Middle frontal gyrus (tissue), 1 donor: Measurements from ENCODE around the gene TPRN.

Experiments used
- DNase-seq: peaks from one replicate; pipeline ENCODE4 v3.0.0-alpha.2; 2015; ENCODE audit warnings: low spot score; ENCODE audit errors: extremely low spot score

Gene TPRN

DNA sequence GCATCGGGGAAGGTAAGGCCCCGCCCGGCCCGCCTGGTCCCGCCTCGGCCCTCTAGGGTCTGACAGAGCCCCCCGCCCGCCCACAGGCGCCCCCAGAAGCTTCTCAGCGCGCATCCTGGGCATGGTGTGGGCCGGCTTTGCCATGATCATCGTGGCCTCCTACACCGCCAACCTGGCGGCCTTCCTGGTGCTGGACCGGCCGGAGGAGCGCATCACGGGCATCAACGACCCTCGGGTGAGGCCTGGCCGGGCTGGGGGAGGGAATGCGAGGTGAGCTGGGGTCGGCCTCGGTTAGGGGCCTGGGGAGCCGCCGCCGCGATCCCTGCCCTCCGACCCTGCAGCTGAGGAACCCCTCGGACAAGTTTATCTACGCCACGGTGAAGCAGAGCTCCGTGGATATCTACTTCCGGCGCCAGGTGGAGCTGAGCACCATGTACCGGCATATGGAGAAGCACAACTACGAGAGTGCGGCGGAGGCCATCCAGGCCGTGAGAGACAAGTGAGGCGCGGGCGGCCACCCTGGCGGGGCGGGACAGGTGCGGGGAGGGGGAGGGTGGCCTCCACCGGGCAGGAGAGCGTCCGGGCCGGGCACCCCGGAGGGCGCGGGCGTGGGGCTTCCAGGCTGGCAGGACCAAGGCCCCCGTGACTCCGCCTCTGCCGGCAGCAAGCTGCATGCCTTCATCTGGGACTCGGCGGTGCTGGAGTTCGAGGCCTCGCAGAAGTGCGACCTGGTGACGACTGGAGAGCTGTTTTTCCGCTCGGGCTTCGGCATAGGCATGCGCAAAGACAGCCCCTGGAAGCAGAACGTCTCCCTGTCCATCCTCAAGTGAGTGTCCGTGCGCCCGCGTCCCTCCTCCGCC, 37.8 kb downstream of the TPRN start:
- DNase-seq, result no peak

DNA sequence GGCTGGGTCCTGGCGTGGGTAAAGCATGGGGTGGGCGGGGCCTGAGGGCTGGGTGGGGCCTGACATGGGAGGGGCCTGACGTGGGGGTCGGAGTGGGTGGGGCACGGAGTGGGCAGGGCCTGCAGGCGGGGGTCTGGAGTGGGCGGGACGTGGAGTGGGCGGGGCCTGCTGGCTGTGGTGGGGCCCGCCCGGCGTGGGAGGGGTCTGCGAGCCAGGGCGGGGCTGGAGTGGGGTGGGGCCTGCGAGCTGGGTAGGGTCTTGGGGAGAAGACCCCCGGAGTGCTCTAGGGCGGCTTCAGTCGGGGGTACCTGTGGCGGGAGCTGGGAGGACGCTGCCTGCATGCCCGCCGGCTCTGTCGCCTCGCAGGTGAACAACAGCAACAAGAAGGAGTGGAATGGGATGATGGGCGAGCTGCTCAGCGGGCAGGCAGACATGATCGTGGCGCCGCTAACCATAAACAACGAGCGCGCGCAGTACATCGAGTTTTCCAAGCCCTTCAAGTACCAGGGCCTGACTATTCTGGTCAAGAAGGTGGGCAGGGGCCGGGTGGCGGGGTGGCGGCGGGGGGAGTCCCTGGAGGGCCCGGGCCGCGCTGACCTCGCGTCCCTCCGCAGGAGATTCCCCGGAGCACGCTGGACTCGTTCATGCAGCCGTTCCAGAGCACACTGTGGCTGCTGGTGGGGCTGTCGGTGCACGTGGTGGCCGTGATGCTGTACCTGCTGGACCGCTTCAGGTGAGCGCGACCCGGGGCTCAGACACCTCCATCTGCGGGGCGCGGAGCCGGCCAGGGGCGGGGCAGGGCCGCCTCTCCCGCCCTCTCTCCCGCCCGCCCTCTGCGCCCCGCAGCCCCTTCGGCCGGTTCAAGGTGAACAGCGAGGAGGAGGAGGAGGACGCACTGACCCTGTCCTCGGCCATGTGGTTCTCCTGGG, 38.7 kb downstream of the TPRN start:
- no peak for DNase-seq

DNA sequence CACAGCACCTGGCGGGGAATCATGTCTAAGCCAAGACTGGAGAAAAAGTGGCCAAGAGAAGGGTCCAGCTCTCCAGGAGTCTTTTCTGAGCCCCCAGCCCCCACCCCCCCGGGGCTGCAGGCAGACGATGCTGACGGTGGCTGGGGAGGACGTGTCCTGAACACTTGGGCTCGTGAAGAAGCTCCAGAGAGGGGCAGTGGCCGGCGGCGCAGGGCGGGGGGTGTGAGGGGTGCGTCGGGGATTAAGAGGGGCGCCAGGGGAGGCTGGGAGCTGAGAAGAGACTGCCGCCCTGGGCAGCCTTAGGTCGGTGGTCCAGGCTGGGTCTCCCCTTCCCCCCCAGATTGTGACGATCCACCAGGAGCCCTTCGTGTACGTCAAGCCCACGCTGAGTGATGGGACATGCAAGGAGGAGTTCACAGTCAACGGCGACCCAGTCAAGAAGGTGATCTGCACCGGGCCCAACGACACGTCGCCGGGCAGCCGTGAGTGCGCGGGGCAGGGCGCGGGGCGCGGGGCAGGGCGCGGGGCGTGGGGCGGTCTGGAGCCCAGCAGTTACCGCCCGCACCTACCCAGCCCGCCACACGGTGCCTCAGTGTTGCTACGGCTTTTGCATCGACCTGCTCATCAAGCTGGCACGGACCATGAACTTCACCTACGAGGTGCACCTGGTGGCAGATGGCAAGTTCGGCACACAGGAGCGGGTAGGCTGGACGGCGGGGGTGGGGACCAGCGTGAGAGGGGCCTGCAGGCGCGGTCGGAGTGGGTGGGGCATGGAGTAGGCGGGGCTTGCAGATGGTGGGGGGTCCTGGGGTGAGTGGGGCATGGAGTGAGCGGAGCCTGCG, 39.6 kb downstream of the TPRN start:
- DNase-seq, result no peak

DNA sequence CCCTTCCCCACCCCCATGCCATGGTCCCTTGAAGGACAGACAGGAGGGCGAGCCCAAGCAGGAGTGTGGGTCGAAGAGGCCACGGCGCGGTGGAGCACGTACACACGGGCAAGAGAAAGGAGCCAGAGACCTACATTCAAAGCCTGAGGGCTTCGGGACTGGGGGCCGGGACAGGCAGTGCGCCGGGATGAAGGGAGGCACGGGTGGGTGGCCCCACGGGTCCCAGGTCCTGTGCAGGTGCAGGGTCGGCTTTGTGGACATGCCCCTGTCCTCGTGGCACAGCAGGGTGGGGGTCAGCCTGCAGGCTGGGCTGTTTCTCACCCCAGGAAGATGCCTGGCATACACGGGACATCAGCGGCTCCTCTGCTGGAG, 40.5 kb downstream of the TPRN start:
- DNase-seq, result no peak

DNA sequence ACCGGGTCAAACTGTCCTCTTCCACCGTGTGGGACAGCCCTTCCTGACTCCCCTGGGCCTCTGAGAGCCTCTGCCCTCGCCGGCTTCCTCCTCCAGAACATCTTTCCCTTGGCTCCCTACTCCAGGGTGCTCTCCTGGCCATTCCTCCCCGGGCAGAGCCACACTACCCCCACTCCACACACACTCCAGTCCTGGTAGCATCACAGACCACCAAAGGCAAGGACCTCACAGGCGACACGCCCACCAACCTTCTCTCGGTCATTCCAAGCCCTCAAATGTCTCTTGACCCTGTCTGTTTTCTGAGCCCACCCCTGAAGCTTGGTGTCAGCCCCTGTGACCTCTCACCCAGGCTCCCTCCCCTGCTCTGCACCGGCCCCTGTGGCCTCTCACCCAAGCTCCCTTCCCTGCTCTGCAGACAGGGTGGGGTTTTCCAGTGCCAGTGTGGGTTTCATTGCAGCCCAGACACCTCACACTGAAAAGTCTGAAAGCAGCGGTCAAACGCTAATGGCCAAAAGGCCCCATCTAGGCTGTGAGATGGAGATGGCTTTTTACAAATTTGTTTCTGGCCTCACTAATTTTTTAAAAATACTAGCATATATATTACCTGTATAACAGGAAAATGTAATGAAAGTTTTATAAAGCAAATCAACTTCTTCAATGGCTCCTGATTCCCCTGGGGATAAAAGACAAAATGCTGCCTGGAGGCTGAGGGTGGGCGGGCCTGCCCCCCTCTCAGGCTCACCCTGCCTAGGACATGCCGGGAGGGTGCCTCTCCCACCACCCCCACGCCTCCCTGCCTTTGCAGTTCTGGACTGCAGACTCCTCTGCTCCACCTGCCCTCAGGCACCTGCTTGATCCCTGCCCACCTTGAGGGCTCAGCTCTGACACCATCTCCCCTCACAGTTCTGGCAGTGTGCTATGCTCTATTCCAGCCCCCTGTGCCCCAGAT, 41.2 kb downstream of the TPRN start:
- DNase-seq, result no peak

DNA sequence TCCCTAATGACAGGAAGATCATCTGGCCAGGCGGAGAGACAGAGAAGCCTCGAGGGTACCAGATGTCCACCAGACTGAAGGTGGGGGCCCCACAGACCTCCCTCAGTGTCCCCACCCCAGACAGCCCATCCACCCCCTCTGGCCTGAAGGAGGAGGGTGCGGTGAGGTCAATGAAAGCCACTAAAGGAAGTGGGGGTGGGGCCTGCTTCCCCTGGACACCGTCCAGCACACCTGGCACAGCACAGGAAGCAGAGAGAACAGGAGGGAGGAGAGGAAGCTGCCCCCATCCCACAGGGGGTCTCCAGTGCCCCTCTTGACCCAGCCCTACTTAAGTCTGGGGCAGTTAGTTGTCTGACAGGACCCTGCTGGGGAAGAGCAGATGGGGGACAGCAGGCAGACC, 41.9 kb downstream of the TPRN start:
- DNase-seq, result no peak

DNA sequence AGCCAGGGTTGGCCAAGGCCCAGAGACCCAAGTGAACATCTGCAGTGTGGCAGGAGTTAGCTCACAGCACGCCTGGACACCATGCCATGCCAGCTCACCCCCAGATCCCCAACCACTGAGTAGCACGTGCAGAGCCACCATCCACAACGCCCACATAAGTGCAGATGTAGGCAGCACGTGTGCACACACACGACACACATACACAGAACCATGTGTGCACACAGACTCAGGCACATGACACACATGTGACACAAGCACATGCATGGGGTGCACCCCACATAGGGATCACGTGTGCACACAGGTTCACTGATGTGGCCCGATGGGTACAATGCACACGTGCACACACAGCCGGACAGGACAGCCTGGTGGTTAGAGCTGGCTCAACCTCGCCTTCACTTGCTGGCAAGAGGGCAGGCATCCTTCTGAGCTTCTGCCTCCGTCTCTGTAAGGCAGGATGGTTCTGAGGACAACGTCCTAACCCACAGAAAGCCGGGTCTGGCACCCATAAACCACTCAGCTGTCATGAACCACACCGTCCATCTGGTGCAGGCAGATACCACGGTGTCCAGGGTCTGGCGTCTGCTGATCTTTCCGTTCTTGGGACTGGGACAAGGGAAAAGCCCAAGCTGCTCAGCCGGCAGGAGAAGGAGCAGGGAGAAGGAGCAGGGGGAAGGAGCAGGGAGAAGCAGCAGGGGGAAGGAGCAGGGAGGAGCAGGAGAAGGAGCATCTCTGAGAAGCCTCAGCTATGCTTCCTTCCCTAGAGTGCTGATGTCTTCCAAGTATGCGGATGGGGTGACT, 42.7 kb downstream of the TPRN start:
- no peak for DNase-seq

DNA sequence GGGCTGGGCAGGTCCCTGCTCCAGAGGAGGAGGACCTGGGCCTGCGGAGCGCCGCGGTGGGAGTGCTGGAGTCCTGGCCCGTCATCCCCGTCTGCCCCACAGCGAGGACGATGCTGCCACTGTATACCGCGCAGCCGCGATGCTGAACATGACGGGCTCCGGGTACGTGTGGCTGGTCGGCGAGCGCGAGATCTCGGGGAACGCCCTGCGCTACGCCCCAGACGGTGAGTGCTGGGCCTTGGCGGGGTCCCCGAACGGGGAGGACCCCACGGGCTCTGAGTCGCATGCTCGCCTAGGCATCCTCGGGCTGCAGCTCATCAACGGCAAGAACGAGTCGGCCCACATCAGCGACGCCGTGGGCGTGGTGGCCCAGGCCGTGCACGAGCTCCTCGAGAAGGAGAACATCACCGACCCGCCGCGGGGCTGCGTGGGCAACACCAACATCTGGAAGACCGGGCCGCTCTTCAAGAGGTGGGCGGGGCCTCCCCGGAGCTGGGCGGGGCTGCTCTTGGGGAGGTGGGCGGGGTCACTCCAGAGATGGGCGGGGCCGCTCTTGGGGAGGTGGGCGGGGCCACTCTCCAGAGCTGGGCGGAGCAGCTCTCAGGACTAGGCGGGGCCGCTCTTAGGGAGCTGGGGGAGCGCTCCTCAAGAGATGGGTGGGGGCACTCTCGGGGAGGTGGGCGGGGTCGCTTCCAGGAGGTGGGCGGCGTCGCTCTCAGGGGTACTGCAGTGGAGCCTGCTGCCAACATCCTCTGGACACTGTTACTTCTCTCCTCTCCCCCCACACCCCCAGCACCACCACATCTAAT, 43.8 kb downstream of the TPRN start:
- no peak for DNase-seq

DNA sequence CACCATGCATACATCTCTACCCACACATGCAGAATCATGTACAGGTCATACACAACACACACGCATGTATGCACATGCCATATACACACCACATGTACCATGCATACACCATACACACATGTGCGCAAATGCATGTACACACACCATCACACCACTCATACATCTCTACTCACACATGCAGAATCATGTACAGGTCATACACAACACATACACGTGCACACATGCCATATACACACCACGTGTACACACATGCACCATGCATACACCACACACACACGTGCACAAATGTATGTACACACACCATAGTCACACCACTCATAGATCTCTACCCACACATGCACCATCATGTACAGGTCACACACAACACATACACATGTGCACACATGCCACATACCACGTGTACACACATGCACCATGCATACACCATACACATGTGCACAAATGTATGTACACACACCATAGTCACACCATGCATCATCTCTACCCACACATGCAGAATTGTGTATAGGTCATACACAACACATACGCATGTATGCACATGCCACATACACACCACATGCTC, 47.6 kb downstream of the TPRN start:
- DNase-seq, result no peak

DNA sequence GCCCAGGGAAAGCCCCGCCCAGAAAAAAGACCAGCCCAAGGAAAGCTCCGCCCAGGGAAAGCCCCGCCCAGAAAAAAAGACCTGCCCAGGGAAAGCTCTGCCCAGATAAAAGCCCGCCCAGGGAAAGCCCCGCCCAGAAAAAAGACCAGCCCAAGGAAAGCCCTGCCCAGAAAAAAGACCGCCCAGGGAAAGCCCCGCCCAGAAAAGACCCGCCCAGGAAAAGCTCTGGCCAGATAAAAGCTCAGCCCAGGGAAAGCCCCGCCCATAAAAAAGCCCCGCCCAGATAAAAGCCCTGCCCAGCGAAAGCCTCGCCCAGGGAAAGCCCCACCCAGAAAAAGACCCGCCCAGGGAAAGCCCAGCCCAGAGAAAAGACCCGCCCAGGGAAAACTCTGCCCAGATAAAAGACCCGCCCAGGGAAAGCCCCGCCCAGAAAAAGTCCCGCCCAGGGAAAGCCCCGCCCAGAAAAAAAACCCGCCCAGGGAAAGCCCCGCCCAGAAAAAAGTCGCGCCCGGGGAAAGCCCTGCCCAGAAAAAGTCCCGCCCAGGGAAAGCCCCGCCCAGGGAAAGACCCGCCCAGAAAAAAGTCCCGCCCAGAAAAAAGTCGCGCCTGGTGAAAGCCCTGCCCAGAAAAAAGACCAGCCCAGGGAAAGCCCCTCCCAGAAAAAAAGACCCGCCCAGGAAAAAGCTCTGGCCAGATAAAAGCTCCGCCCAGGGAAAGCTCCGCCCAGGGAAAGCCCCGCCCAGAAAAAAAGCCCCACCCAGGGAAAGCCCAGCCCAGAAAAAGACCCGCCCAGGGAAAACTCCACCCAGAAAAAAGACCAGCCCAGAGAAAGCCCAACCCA, 49.7 kb downstream of the TPRN start:
- DNase-seq, result no peak

DNA sequence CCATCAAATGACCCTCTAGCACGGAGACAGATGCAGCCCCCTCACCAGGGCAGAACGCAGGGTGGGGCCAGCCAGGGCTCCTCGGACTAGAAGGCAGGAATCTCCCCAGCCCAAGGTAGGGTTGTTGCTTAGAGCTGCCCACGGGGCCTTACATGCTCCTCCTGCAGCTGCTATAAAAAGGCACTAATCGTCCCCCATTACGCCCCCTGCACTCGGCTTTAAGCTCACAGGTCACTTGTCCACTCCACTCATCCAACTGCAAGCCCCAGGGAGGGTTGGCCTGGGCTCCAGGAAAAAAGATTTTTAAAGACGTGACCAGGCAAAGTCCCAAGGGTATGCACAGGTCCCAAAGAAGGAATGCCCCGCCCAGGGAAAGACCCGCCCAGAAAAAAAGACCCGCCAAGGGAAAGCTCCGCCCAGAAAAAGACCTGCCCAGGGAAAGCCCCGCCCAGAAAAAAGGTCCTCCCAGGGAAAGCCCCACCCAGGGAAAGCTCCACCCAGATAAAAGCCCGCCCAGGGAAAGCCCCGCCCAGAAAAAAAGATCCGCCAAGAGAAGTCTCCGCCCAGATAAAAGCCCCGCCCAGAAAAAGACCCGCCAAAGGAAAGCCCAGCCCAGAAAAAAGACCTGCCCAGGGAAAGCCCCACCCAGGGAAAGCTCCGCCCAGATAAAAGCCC, 50.5 kb downstream of the TPRN start:
- DNase-seq, result no peak

DNA sequence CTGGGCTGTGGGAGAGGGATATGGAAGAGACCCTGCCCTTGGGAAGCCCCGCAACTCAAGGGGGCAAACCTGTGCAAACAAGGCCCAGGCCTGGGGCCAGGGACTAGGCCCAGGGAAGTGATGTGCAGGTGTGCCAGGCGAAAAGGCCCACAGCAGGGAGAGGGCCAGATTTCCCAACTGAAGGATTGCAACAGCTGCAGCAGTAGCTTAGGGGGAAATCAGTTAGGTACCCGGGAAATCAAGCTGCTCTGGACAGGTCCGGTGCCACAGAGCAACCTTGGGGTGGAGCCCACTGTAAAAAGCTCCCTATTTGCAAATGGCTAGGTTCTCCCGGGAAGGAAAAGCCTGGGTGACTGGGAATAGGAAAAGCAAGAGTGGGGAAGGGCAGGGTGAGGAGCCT, 51.2 kb downstream of the TPRN start:
- DNase-seq, result no peak

DNA sequence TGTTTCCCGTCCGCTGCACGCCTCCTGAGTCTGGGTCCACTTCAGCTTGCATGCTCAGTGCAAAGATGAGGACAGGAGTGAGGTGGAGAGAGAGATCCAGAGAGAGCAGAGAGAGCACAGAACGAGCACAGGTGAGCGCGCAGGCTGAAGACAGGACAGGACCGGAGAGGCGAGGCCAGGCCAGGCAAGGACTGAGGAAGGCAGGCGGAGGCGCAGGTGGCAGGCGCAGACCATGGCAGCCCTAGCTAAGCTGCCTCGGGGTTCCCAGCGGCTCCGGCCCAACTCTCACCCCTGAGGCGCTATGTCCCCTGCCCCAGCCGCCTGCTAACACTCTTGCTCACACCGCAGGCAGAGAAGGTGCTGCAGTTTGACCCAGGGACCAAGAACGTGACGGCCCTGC, 51.9 kb downstream of the TPRN start:
- DNase-seq, result no peak

DNA sequence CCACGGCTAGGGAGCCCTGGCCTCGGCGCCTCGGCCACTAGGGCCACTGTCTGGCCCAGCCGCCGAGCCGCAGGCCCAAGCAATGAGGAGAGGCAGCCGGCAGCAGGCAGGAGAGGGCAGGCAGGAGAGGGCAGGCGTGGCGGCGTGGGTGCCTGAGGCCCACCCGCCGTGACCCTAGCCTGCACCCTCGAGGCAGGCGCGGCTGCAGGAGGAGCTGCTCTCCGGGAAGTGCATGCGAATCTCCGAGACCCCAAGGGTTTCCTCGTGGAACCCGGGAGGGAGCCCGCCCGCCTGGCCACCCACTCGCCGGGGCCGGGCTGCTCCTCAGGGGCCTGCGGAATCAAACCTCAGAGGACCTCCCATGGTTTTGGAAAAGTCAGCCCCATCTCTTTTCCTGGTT, 52.3 kb downstream of the TPRN start:
- DNase-seq, result no peak

DNA sequence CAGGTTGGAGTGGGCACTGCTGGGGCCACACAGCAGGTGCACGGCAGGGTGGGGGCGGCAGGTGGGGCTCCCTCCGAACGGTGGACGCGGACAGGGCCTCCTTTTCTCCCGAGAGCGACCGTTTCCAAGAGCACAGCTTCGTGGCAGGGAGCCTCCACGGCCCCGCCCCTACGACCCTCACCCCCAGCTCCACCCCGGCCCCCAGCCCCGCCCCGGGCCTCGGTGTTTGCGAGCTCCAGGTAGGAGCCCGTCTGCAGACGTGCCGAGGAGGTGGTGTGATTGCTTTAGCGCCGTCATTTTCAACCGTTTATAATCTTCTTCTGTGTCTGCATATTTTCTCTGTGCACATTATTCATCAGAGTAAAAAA, 52.8 kb downstream of the TPRN start:
- DNase-seq, result no peak

DNA sequence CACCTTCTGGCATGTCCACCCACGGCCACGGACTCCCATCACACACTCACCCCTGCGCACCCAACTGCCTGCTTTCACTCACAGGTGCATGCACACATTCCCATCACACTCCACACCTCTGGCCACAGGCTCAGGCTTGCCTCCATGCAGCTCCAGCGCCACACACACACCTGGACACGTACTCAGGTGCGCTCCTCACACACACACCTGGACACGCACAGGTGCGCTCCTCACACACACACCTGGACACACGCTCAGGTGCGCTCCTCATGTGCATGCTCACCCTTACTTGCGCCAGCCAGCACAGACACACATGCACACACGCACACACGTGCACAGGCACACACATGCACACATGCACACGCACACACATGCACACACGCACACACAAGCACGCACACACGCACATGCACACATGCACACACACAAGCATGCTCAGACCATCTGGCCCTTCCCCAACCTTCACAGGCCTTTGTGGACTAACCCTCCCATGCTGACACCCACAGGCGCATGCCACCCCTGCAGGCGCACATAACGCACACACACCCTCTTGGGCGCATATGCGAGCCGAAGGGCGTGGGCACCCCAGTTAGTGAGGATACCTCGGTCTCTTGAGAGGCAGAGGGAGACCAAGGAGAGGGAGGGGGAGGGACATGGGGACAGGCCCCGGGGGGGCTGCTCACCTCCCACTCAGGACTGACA, 53.3 kb downstream of the TPRN start:
- no peak for DNase-seq
